ENCODE data around the gene NCR2. TPM values are rescaled to one million over a fixed set of nuclear protein-coding genes. Genes with fewer than 3 reads are reported as not detected.
A peak's percentile ranks its signal among the peaks of the same experiment; 100 is the strongest.

NCR2 gene
- polyA plus RNA-seq, 3 donors from 2014 or later, result 0.91 to 0.97 TPM; not detected in 1

- H3K27ac Mint-ChIP-seq, result no peak overlapping the region
- H3K36me3 Mint-ChIP-seq, result peaks cover 0 to 4% (median 0%) of the 10 kb centered on the region in 3 donors
- peaks cover 0 to 6% (median 0%) of the 10 kb centered on the region in 6 donors for H3K9me3 Mint-ChIP-seq
- peaks cover 36 to 56% (median 49%) of the 10 kb centered on the region in 3 donors for H3K27me3 Mint-ChIP-seq (ENCODE audit: low read depth in 3 of 3)
- H3K4me1 Mint-ChIP-seq, result peaks cover 39 to 40% of the 10 kb centered on the region in 2 donors
- peak overlapping the region in 3 of 5 donors; percentile 26 to 44 (median 32) for H3K4me3 Mint-ChIP-seq
- DNase-seq, result no peak
Measured at GRCh38 chr6:41373627-41373918, 38.2 kb downstream of the NCR2 start.

GRCh38 chr6:41373919-41374617 lies 38.7 kb downstream of the NCR2 start:
- peaks cover 35% of the 10 kb centered on the region in 2 donors for H3K4me1 Mint-ChIP-seq
- H3K27me3 Mint-ChIP-seq (ENCODE audit: low read depth in 3 of 3), result peaks cover 31 to 57% (median 47%) of the 10 kb centered on the region in 3 donors
- H3K4me3 Mint-ChIP-seq, result peak overlapping the region in 3 of 5 donors; percentile 26 to 44 (median 35)
- peaks cover 0 to 2% (median 0%) of the 10 kb centered on the region in 6 donors for H3K9me3 Mint-ChIP-seq
- no peak overlapping the region for H3K27ac Mint-ChIP-seq
- peaks cover 0 to 4% (median 0%) of the 10 kb centered on the region in 3 donors for H3K36me3 Mint-ChIP-seq
- DNase-seq, result no peak

GRCh38 chr6:41374618-41375590 lies 39.5 kb downstream of the NCR2 start:
- H3K4me3 Mint-ChIP-seq, result peak overlapping the region in 3 of 5 donors; percentile 15 to 42 (median 35)
- H3K27me3 Mint-ChIP-seq (ENCODE audit: low read depth in 3 of 3), result peaks cover 30 to 56% (median 45%) of the 10 kb centered on the region in 3 donors
- H3K27ac Mint-ChIP-seq, result no peak overlapping the region
- peaks cover 0 to 1% (median 0%) of the 10 kb centered on the region in 6 donors for H3K9me3 Mint-ChIP-seq
- peaks cover 0 to 4% (median 0%) of the 10 kb centered on the region in 3 donors for H3K36me3 Mint-ChIP-seq
- no peak for DNase-seq
- H3K4me1 Mint-ChIP-seq, result peaks cover 33 to 35% of the 10 kb centered on the region in 2 donors

- Mint-ChIP-seq H3K9me3 (peaks cover 0 to 1% (median 0%) of the 10 kb centered on the region in 6 donors), H3K27me3 (ENCODE audit: low read depth in 3 of 3) (peaks cover 27 to 52% (median 40%) of the 10 kb centered on the region in 3 donors), H3K36me3 (peaks cover 0 to 1% (median 0%) of the 10 kb centered on the region in 3 donors), H3K27ac (no peak overlapping the region), H3K4me3 (no peak overlapping the region), H3K4me1 (peaks cover 31 to 35% of the 10 kb centered on the region in 2 donors)
- no peak for DNase-seq
Measured at GRCh38 chr6:41375598-41376151, 40.3 kb downstream of the NCR2 start.

GRCh38 chr6:41376176-41376575 lies 40.8 kb downstream of the NCR2 start:
- Mint-ChIP-seq H3K4me1 (peaks cover 26 to 31% of the 10 kb centered on the region in 2 donors), H3K27me3 (ENCODE audit: low read depth in 3 of 3) (peaks cover 27 to 48% (median 38%) of the 10 kb centered on the region in 3 donors), H3K9me3 (peaks cover 0 to 1% (median 0%) of the 10 kb centered on the region in 6 donors), H3K27ac (no peak overlapping the region), H3K4me3 (no peak overlapping the region), H3K36me3 (no peaks in the 10 kb centered on the region)
- no peak for DNase-seq

GRCh38 chr6:41377071-41377470 lies 41.7 kb downstream of the NCR2 start:
- no peak overlapping the region for H3K27ac Mint-ChIP-seq
- DNase-seq, result no peak
- no peak overlapping the region for H3K4me3 Mint-ChIP-seq
- H3K36me3 Mint-ChIP-seq, result no peaks in the 10 kb centered on the region
- H3K4me1 Mint-ChIP-seq, result peaks cover 17 to 23% of the 10 kb centered on the region in 2 donors
- peaks cover 0 to 1% (median 0%) of the 10 kb centered on the region in 6 donors for H3K9me3 Mint-ChIP-seq
- H3K27me3 Mint-ChIP-seq (ENCODE audit: low read depth in 3 of 3), result peaks cover 18 to 43% (median 34%) of the 10 kb centered on the region in 3 donors

GRCh38 chr6:41379306-41379705 lies 43.9 kb downstream of the NCR2 start:
- Mint-ChIP-seq H3K9me3 (no peaks in the 10 kb centered on the region), H3K27me3 (ENCODE audit: low read depth in 3 of 3) (peaks cover 8 to 34% (median 20%) of the 10 kb centered on the region in 3 donors)

GRCh38 chr6:41386594-41386993 lies 51.2 kb downstream of the NCR2 start:
- Mint-ChIP-seq H3K4me3 (no peak overlapping the region), H3K36me3 (no peaks in the 10 kb centered on the region), H3K27me3 (ENCODE audit: low read depth in 3 of 3) (peaks cover 0 to 14% (median 8%) of the 10 kb centered on the region in 3 donors), H3K27ac (no peak overlapping the region), H3K9me3 (no peaks in the 10 kb centered on the region), H3K4me1 (no peaks in the 10 kb centered on the region)
- DNase-seq, result no peak

More at GRCh38 chr6:41379306-41379705, 43.9 kb downstream of the NCR2 start:
- H3K4me3 Mint-ChIP-seq, result no peak overlapping the region
- H3K36me3 Mint-ChIP-seq, result no peaks in the 10 kb centered on the region
- no peak for DNase-seq
- H3K27ac Mint-ChIP-seq, result no peak overlapping the region
- peaks cover 8 to 9% of the 10 kb centered on the region in 2 donors for H3K4me1 Mint-ChIP-seq

- DNase-seq, result no peak
- Mint-ChIP-seq H3K36me3 (peaks cover 4 to 8% (median 6%) of the 10 kb centered on the region in 3 donors), H3K27ac (no peak overlapping the region), H3K4me3 (no peak overlapping the region), H3K27me3 (ENCODE audit: low read depth in 3 of 3) (peaks cover 6 to 13% (median 11%) of the 10 kb centered on the region in 3 donors), H3K4me1 (no peaks in the 10 kb centered on the region), H3K9me3 (peaks cover 4 to 30% (median 11%) of the 10 kb centered on the region in 6 donors)
Measured at GRCh38 chr6:41392246-41392645, 56.8 kb downstream of the NCR2 start.

GRCh38 chr6:41396335-41396734 lies 60.9 kb downstream of the NCR2 start:
- Mint-ChIP-seq H3K4me3 (no peak overlapping the region), H3K9me3 (peaks cover 4 to 30% (median 11%) of the 10 kb centered on the region in 6 donors), H3K27ac (no peak overlapping the region), H3K36me3 (peaks cover 4 to 8% (median 6%) of the 10 kb centered on the region in 3 donors), H3K27me3 (ENCODE audit: low read depth in 3 of 3) (peaks cover 3 to 15% (median 3%) of the 10 kb centered on the region in 3 donors), H3K4me1 (no peaks in the 10 kb centered on the region)
- DNase-seq, result no peak

- Mint-ChIP-seq H3K27ac (no peak overlapping the region), H3K4me1 (no peaks in the 10 kb centered on the region), H3K27me3 (ENCODE audit: low read depth in 3 of 3) (peaks cover 6 to 13% (median 10%) of the 10 kb centered on the region in 3 donors), H3K36me3 (peaks cover 6 to 8% (median 7%) of the 10 kb centered on the region in 3 donors), H3K4me3 (no peak overlapping the region), H3K9me3 (peaks cover 3 to 20% (median 6%) of the 10 kb centered on the region in 6 donors)
- DNase-seq, result no peak
Measured at GRCh38 chr6:41399424-41399823, 64.0 kb downstream of the NCR2 start.
